Keratinocyte (primary cell): ENCODE data around the gene CADM2.

Experiments
- CTCF ChIP-seq, 3 experiments: IDR thresholded peaks in 1 of 3; conservative IDR thresholded peaks in 1 of 3; optimal IDR thresholded peaks in 1 of 3; 2 replicates in 2 of 3; 3 replicates in 1 of 3; pipeline versions ENCODE3 to v1.5.1; 2011; ENCODE audit warnings: low read length in 3 of 3, mild to moderate bottlenecking in 3 of 3, moderate library complexity in 2 of 3, control low read depth in 1 of 3, inconsistent platforms in 1 of 3; ENCODE audit not compliant: insufficient read depth in 2 of 3; ENCODE audit errors: extremely low read depth in 1 of 3
- EZH2 ChIP-seq: IDR thresholded peaks from one replicate; pipeline ENCODE4 v1.6.1; 2012; ENCODE audit warnings: inconsistent platforms, mild to moderate bottlenecking, low read length, moderate library complexity

GRCh38 chr3:85384372-85384771, 425.6 kb downstream of the CADM2 start:
- no peak for TF ChIP-seq CTCF (optimal IDR thresholded peaks at IDR 0.05 in 1 of 3, IDR thresholded peaks at IDR 0.05 in 1 of 3, conservative IDR thresholded peaks at IDR 0.05 in 1 of 3; ENCODE audit: extremely low read depth in 1 of 3, insufficient read depth in 2 of 3, low read length in 3 of 3)
- TF ChIP-seq EZH2 = no peak
